Gastrocnemius medialis (tissue), 4 donors: ENCODE measurements around the gene TERB2.

Experiments
- CTCF ChIP-seq, 5 experiments: fragments of 450-650 bp in 3 of 5; fragments of 200-600 bp in 2 of 5; sonication (generic) in 2 of 5; IDR thresholded peaks in 4 of 5; conservative IDR thresholded peaks in 1 of 5; 1 replicate in 4 of 5; 2 replicates in 1 of 5; pipeline ENCODE4 v1.5.1; 2016 to 2019; ENCODE audit warnings: antibody characterized with exemption in 5 of 5, mild to moderate bottlenecking in 3 of 5, moderate library complexity in 3 of 5
- POLR2A ChIP-seq, 2 donors: fragments of 450-650 bp; IDR thresholded peaks; one replicate each; pipeline ENCODE4 v1.6.1; 2017; ENCODE audit warnings: antibody characterized with exemption in 2 of 2, mild to moderate bottlenecking in 2 of 2, moderate library complexity in 2 of 2

GRCh38 chr15:44910981-44911625, 45.4 kb upstream of the TERB2 start:
- TF ChIP-seq CTCF (IDR thresholded peaks at IDR 0.05 in 4 of 5, conservative IDR thresholded peaks at IDR 0.05 in 1 of 5) (no peak), POLR2A (IDR thresholded peaks at IDR 0.05) (no peak)
